ENCODE data around the gene CNOT3.

CNOT3 gene

GRCh38 chr19:54191011-54191810 is 53.6 kb downstream of the CNOT3 start, which contains the start of gene TSEN34 (continued):
- TF ChIP-seq BCL6B (tag by site-specific recombination; IDR thresholded peaks at IDR 0.05) (no peak), ZNF660 (tag by site-specific recombination; IDR thresholded peaks at IDR 0.05) (peak; percentile 60; the same call in 1 of the 2 replicates), ZNF692 (tag by site-specific recombination; IDR thresholded peaks at IDR 0.05) (peak; percentile 56; the same call in 1 of the 2 replicates), OVOL3 (tag by site-specific recombination; IDR thresholded peaks at IDR 0.05) (no peak), YY1 (tag by site-specific recombination; IDR thresholded peaks at IDR 0.05) (no peak), ZNF266 (tag by site-specific recombination; IDR thresholded peaks at IDR 0.05; ENCODE audit: low read depth) (no peak), GFI1B (tag by site-specific recombination; IDR thresholded peaks at IDR 0.05) (no peak), SCRT2 (tag by site-specific recombination; IDR thresholded peaks at IDR 0.05) (no peak), ZBTB44 (tag by site-specific recombination; IDR thresholded peaks at IDR 0.05) (no peak), ZNF214 (tag by site-specific recombination; IDR thresholded peaks at IDR 0.05; ENCODE audit: borderline replicate concordance) (no peak), ZNF221 (tag by site-specific recombination; IDR thresholded peaks at IDR 0.05; ENCODE audit: borderline replicate concordance) (no peak), ZNF23 (tag by site-specific recombination; IDR thresholded peaks at IDR 0.05; ENCODE audit: borderline replicate concordance) (no peak), ZNF140 (tag by site-specific recombination; IDR thresholded peaks at IDR 0.05) (no peak), HIC1 (tag by site-specific recombination; IDR thresholded peaks at IDR 0.05) (peak; percentile 51; the same call in 1 of the 2 replicates), SCRT1 (tag by site-specific recombination; IDR thresholded peaks at IDR 0.05; ENCODE audit: borderline replicate concordance) (no peak), ZNF488 (tag by site-specific recombination; IDR thresholded peaks at IDR 0.05) (no peak), ZNF48 (tag by site-specific recombination; IDR thresholded peaks at IDR 0.05) (no peak), ZNF776 (tag by site-specific recombination; IDR thresholded peaks at IDR 0.05; ENCODE audit: borderline replicate concordance) (no peak), ZBTB21 (tag by site-specific recombination; IDR thresholded peaks at IDR 0.05) (no peak), IKZF3 (tag by site-specific recombination; IDR thresholded peaks at IDR 0.05) (no peak), ZBTB11 (tag by site-specific recombination; conservative IDR thresholded peaks at IDR 0.05; ENCODE audit: low read depth) (0 out of 2 replicates have a peak, but pooled peaks have one; percentile 17), WT1 (tag by site-specific recombination; IDR thresholded peaks at IDR 0.05) (no peak), PRDM6 (tag by site-specific recombination; IDR thresholded peaks at IDR 0.05) (no peak), ZNF211 (tag by site-specific recombination; IDR thresholded peaks at IDR 0.05; ENCODE audit: low read depth) (no peak), ZNF610 (tag by site-specific recombination; IDR thresholded peaks at IDR 0.05; ENCODE audit: borderline replicate concordance) (0 out of 2 replicates have a peak, but pooled peaks have one; percentile 16)
